ENCODE results near the gene ST6GALNAC2.

The ST6GALNAC2 gene

DNA sequence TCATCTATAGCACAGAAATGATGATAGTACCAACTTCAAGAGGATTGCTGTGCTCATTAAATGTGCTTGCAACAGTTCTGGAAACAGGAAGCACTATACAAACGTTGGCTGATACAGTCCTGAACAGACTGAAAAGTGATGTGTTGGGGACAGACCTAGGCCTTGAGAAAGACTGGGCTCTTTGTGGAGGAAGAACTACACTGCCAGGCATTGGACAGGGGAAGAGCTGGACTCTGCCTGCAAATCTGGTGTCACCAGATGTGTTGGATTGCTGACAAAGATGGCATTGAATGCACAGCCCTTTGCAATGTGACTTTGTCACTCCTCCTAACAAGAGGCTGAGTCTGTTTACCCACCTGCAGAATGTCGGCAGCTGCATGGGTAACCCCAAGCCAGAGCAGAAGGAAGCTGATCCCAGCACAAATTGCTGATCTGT lies 12.4 kb upstream of the ST6GALNAC2 start:
- DNase-seq: peak; percentile 70

DNA sequence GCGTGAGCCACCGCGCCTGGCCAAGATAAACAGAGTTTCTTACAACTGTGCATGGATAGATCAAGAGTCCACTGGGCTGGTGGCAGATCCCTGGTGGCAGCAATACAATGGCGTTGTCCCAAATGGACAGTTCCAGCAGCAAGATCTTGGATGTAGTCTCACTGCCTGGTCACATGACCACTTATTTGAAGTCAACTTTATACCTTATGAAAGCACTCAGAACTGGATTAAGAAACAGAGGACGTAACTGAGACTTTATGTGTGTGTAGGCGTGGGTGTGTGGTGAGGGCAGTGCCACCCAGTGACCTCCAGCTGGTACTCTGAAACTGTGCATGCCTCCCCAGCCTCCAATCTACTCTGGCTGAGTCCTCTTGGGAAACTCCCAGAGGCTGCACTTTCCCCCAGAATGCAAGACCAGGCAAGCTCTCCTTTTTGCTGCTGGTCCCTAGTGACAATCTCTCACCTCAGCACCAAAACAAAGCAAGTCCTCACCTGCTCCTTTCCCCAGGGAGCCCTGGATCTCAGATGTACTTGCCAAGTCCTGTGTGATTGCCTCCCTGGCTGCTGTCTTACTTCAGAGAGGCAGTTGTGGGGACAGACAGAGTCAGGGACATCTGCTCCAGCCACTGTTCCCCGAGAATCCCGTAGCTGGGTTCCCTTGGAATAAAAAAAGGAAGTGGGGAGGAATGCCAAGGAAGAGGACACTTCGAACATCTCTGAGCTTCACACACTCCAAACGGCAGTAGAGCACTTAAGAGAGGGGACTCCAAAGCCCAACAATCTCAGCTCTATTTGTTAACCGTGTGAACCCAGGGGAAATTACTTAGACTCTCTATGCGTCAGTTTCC lies 11.7 kb upstream of the ST6GALNAC2 start:
- peak; percentile 99 for DNase-seq

DNA sequence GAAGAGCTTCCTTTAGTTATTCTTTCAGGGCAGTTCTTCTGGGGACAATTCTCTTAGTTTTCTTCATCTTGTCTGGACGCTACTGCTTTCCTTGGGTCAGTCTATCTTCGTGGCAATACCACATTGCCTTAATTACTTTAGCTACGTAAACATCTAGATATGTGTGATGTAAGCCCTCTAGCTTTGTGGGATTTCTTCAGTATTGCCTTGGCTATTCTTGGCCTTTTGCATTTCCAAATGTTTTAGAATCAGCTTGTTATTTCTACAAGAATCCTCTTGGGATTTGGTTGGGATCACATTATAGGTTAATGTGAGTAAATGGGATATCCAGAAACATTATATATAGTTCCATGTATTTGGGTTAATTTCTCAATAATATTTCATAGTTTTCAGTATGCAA lies 9.0 kb upstream of the ST6GALNAC2 start:
- DNase-seq: no peak

DNA sequence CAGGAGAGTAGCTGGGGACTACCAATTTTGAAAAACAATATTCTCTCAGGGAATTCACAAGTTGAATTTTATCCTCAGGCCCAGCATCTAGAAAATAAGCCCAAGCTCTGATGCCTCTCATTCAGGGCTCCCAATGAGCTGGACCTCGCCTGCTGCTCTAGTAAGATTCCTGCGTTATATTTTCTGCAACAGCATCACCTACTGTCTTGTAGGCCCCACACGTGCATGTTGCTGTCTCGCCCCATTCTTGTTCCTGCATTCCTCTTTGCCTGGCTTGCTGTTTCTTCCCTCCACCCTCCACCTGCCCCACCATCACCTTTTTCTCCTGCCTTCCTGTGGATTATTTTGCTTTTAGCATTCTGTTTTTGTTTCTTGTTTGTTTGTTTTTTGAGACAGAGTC lies 8.3 kb upstream of the ST6GALNAC2 start:
- DNase-seq: no peak

DNA sequence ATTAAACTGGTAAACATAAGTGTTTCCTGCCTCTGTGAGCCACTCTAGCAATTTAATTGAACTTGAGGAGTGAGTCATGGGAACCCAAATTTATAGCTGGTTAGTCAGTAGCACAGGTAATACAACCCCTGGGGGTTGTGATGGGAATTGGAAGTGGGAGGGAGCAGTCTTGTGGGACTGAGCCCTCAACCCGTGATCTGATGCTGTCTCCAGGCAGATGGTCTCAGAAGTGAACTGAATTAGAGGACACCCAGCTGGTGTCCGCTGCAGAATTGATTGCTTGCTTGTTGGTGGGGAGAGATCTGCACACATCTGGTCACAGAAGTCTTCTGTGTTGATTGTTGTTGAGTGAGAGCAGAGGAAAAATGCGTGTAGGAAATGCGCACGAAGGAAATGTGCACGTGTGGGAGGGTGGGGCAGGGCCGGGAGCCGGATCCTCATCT lies 7.7 kb upstream of the ST6GALNAC2 start:
- DNase-seq: peak; percentile 96

DNA sequence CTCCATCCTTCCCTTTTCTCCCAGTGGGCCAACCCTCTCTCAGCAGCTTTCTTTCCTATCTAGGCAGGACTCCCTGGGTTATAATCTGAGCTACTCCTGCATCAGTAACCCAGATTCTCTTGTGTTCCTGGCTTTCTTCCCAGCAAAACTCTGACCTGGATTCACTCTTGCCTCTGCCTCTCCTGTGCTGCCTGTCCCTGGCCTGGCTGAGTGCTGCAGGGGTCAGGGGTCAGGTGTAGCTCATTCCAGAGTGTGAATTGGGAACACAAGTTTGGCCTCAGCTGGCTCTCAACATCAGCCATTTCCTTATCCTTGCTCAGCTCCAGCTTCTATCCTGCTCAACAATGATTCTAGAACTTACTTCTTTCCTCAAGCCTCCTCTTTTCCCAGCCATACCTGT lies 2.5 kb upstream of the ST6GALNAC2 start:
- no peak for DNase-seq

DNA sequence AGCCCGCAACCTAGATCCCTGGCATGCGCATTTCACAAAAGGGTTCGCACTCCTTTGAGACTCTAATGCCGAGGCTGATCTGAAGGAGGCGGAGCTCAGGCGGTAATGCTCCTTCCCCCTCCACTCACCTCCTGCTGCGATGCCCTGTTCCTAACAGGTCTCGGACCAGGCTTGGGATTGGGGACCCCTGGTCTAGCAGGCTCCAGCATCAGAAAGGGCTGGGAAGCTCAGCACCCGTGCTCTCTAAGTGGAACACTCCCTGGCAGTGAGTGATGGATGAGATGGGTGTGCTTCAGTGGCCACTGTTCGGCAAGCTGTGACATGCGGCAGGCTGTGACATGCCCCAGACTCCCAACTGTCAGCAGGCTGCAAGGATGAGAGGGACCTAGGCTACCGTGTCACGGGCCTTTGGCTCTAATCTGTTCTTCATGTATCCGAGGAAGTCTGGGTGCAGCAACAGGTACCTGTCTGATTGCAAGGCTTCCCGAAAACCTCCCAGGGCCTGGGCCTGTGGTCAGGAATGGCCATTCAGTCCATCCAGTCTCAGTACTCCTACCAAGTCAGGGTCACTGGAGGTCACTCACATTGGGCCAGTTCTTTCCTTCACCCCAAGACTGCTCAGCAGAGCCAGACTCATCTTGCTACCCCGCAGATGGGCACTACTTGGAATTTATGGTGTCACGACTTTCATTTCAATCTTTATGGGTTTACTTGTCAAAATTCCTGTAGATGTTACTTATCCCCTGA lies 1.3 kb upstream of the ST6GALNAC2 start:
- peak; percentile 45 for DNase-seq

DNA sequence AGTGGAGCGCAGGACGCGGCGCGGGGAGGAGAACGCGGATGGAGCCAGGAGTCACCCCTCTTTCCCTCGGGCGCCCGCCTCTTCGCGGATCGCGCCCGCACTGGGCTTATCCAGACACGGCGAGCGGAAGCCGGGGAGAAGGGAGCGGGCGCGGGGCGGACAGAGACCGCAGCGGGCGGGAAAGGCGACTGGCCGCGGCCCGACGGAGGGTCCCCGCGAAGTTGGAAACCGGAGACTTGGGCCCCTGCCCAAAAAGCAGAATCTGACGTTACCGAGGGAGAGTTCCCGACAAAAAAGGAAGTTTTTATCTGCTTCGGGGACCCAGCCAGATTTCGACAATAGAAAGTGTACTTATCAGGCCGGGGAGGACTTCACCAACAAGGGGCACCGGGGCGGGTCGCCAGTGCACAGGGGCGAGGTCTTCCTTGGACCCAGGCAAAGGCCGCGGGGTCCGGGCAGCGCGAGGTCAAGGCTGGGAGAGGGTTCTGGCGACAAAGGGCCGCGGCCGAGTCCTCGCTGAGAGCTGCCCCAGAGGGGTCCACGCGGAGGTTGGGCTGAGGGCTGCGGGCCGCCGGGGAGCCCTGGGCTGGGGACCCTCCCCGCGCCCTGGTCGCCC lies 519 bp downstream of the ST6GALNAC2 start:
- DNase-seq: no peak

DNA sequence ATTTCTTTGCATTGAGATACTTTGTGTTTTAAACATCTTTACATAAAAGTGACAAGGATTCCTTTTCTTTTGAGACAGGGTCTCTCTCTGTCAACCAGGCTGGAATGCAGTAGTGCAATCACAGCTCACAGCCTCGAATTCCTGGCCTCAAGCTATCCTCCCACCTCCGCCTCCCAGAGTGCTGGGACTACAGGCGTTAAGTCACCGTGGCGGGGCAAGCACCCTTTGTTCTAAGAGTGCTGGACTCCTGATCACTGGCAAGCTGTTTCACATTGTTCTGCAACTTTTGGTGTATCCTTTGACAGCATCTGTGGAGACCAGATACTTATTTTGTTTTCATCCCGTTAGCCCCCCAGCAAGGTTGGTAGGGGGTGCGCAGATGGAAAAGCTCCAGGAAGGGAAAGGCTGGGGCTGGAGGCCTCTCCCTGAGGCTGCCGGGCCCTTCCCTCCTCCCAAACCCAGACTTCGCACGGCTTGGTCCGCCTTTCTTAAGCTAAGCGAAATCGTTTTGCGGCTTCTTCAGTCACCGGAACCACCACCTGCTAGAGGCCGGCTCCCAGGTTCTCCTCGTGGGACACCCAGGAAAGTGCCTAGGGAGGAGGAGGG lies 1.1 kb downstream of the ST6GALNAC2 start:
- DNase-seq: no peak

DNA sequence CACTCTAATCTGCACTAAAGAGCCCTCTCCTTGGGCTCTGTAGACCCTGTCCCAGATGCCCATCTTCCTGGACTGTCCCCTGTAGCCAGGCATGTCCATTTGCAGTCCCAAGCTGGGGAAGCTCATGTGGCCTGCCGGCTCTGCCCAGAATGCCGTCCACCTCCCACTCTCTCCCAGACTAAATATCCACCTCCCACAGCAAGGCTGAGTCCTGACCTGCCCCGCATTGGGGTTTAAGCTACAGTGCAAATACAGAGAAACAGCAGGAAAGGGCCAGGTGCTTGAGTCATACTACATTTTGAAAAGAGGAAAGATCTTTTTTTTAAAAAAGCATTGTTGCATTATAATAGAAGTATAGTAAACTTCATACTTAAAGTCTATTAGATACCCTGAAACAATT lies 3.0 kb downstream of the ST6GALNAC2 start:
- no peak for DNase-seq

DNA sequence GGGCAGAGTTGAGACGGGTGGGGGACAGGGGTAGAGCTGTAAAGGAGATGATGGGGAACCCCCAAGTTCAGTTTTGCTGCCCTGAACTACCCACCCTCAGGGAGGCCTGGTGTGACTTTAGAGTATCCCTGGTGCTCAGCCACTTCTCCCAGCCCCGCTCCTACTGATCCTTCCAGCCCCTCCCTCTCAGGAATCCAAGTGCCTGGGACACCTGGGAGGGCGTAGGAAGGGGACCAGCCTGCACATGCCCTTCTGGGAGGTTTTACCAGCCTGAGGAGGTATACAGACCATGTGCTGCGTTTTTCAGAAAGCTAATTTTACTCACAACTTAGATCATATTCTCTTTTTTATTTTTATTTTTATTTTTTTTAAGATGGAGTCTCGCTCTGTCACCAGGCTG lies 4.1 kb downstream of the ST6GALNAC2 start:
- no peak for DNase-seq

DNA sequence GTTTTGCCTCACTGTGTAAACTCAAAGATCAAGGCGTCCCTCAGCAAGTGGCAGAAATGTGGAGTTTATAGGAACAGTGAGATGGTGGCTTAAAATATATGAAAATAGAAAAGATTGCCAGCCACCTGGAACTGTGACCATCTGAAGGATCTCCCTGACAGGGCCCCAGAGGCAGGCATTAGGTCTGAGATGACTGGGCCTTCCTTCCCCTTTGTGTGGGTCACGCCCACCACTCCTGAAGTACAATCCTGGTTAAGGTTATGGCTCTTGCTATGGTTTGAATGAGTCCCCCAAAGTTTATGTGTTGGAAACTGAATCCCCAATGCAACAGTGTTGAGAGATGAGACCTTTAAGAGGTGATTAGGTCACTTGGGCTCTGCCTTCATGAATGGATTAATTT lies 6.4 kb downstream of the ST6GALNAC2 start:
- no peak for DNase-seq

DNA sequence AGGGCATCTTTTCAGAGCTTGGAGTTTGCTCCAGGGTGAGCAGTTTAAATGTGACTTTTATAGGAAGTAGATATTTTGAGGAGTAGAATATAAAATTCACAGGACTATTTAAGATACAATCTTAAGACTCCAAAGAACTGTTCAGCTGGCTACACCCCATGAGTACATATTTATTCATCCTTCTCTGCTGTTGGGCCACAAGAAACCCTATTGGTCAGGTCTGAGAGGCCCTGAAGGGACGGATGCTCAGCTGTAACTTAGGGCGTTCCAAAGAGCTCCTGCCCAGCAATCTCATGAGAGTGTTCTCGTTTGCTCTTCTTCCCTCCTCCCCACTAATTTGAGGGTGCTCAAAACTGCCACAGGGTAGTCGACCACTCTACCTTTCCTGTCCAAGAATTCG lies 7.3 kb downstream of the ST6GALNAC2 start:
- DNase-seq: no peak

DNA sequence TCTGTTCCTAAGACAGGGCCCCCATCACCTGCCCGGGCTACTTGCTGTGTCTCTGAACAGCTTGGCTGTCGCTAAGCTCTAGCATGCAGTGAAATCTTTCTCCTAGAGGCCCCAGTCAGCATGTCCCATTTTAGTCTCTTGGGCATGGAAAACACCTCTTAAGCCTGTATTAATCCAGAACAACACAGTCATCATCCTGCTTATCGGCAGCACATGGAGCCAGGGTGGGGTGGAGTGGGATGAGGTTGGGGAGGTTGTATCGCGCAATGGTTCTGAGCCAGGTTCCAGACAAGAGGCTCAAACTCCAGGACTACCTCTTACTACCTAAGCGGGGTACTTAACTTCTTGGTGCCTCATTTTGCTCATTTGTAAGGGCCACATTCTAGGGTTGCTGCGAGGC lies 7.8 kb downstream of the ST6GALNAC2 start:
- no peak for DNase-seq

DNA sequence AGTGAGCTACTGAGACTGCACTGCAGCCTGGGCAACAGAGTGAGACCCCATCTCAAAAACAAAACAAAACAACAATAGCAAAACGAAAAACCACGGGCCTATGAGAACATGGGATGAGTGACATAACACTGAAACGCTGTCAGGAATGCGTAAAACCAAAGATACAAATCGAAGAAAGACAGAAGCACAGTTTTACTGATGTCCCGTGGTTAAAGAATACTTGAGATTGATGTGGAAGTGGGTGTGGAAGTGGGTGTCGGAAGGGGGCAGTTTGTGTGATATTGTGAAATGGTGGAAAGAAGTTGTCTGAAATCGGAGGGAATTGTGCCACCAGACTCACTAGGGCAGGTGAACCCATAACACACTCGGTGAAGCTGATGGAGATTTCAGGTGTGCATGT lies 9.5 kb downstream of the ST6GALNAC2 start:
- no peak for DNase-seq

DNA sequence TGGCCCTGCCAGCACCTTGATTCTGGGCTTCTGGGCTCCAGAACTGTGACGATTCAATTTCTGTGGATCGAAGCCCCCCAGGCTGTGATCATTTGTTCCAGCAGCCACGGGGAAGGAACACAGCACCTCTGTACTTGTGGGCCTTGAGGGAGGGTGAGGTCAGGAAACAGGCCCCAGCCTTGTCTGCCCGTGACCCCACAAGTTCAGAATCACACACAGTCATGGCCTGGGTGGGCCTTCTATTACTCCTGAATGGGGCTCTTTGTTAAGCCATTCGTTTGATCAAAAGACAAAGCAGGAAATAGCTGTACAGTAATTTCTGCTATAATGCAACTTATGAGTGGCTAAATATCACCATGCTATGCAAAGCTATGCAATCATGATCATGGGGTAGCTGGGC lies 10.1 kb downstream of the ST6GALNAC2 start:
- no peak for DNase-seq

DNA sequence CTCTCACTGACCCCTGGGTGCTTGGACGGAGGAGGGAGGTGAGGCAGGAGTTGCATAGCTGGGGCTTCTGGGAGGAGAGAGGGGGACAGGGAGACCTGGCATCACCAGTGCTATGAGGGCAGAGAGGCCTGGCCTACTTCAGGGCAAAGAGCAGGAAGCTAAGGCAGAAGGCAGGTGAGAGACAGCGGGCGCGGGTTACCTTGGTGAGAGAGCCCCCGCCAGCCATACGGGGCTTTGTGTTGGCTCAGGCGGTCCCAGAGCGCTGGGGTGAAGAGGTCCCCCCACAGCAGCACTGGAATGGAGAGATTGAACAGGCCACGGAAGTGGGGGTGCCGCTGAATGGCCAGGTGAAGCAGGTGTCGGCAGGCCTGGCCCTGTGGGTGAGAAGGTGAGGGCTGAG lies 11.5 kb downstream of the ST6GALNAC2 start:
- DNase-seq: no peak

DNA sequence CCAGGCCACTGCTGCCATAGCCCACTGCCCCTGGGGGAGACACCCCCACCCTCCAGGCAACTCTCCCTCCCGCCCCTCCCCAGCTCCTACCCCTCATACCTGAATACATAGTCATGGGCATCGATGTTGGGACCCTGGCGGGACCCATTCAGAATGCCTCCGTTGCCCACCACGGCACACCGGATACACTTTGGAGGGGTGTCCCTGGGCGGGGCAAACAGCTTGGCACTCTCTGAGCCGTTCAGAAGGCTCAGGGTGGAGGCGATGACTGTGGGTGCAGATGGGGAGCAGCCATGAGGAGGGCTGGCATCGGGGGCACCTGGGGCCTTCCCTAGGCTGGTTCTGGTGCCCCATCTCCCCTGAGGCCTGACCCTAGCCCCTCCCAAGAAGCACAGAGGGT lies 12.6 kb downstream of the ST6GALNAC2 start:
- no peak for DNase-seq

DNA sequence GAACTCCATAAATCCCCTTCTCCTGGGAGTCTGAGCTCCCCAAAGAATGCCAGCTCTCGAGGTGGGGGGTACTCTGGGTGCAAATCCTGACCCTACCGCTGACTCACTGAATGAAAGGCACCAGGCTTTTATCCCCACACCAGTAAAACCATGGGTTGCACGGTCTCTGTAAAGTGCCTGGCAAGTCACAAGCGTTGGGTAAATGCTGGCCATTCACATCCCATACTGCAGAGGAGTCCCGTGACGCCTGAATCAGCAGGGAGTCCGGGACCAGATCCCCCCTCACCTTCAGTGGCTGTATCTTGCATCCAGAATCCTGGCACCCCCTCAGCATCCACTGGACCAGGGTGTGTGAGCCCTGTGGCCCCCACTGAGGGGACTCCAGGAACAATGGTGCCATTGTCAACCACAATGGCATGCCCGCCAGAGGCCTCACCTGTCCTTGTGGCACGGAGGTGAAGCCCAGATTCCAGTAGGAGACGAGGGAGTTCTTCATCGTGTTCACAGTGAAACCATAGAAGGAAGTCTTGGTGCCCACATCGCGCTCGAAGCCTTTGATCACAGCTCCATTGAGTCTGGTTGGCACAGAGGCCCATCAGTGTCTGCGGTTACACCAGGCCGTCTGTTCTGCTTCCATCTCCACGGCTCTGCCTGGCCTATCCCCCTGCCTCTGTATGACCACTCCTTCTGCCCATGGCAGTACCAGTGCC lies 13.3 kb downstream of the ST6GALNAC2 start:
- no peak for DNase-seq

DNA sequence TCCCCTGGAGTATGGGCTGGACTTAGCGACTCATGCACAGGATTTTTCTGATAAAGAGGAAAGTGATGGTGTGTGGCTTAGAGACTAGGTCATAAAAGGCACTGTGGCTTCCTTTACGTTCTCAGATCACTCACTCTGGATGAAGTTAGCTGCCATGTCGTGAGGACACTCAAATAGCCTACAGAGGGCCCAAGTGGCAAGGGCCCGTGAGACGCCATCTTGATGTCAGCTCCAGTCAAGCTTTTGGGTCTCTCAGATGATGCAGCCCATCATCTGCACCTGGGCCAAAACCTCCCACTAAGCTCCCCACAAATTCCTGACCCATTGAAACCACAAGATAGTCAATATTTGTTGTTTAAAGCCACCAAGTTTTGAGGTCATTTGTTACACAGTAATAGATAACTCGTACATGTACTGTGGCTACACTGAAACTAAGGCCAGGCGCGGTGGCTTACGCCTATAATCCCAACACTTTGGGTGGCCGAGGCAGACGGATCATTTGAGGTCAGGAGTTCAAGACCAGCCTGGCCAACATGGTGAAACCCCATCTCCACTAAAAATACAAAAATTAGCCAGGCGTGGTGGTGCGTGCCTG lies 14.7 kb downstream of the ST6GALNAC2 start:
- no peak for DNase-seq

DNA sequence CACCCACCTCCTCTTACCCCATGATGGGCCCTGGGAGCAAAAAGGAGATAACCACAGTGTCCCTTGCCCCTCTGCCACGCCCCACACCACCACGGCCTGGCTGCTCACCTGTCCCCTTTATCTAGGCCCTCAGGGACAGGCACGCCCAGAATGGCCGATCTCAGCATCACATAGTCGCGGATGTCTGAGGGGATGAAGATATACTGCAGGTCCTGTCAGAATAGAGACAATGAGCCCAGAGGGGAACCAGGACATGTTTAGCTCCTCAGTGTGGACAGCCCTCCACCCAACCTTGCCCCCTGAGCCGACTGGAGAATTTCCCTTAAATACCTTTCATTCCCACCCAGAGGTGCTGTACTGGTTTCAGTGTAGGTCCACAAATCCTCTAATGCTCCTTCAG lies 15.2 kb downstream of the ST6GALNAC2 start:
- DNase-seq: no peak

DNA sequence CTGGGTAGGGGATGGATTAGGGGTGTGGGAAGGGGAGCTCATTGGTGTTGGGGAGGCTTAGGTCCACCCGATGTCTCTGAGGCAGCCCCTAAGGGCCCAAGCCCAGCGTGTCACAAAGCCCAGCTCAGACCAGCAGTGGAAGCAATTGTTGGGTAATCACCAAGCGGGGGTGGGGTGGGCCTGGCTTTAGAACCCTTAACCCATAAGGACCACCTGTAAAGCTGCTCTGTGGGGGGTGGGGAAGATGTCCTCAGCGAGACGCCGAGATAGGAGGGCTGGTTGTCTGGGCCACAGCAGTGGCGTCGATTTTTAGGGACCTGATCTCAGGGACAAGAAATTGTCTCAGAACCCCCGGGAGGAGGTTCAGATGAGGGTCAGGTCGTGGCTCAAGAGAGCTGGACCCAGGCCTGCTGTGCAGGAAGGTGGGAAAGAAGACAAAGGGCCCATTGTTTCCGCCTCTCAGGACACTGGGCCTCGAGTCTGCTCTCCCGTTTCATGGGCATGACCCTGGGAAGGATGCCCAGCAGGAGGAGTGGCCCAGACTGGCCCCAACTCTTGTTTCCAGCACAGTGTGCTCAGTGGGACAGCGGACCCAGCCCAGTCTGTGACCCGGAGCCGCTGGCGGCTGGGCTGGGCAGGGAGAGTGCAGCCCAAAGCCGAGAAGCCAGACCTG lies 15.9 kb downstream of the ST6GALNAC2 start:
- DNase-seq: no peak

Measured in NCI-H1436 treated with DMSO at 0.1 percent for 48 hours (cell line).